Keratinocyte (primary cell): ENCODE results near the gene TRPM3.

Source experiments
- EZH2 ChIP-seq: IDR thresholded peaks from one replicate; pipeline ENCODE4 v1.6.1; 2012; ENCODE audit warnings: inconsistent platforms, mild to moderate bottlenecking, low read length, moderate library complexity
- TF ChIP-seq, protein P1 (sequence below), 3 experiments: IDR thresholded peaks in 1 of 3; conservative IDR thresholded peaks in 1 of 3; optimal IDR thresholded peaks in 1 of 3; 2 replicates in 2 of 3; 3 replicates in 1 of 3; pipeline versions ENCODE3 to v1.5.1; 2011; ENCODE audit warnings: low read length in 3 of 3, mild to moderate bottlenecking in 3 of 3, moderate library complexity in 2 of 3, control low read depth in 1 of 3, inconsistent platforms in 1 of 3; ENCODE audit not compliant: insufficient read depth in 2 of 3; ENCODE audit errors: extremely low read depth in 1 of 3

GRCh38 chr9:71130521-71130920 lies 9.1 kb upstream of the TRPM3 start:
- TF ChIP-seq, protein P1, sequence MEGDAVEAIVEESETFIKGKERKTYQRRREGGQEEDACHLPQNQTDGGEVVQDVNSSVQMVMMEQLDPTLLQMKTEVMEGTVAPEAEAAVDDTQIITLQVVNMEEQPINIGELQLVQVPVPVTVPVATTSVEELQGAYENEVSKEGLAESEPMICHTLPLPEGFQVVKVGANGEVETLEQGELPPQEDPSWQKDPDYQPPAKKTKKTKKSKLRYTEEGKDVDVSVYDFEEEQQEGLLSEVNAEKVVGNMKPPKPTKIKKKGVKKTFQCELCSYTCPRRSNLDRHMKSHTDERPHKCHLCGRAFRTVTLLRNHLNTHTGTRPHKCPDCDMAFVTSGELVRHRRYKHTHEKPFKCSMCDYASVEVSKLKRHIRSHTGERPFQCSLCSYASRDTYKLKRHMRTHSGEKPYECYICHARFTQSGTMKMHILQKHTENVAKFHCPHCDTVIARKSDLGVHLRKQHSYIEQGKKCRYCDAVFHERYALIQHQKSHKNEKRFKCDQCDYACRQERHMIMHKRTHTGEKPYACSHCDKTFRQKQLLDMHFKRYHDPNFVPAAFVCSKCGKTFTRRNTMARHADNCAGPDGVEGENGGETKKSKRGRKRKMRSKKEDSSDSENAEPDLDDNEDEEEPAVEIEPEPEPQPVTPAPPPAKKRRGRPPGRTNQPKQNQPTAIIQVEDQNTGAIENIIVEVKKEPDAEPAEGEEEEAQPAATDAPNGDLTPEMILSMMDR (optimal IDR thresholded peaks at IDR 0.05 in 1 of 3, IDR thresholded peaks at IDR 0.05 in 1 of 3, conservative IDR thresholded peaks at IDR 0.05 in 1 of 3; ENCODE audit: extremely low read depth in 1 of 3, insufficient read depth in 2 of 3, low read length in 3 of 3), result no peak
- TF ChIP-seq EZH2, result no peak
